NOMO-1 treated with DMSO at 0.1 percent for 48 hours (cell line): ENCODE data around the gene JMJD7.
A peak's percentile ranks its signal among the peaks of the same experiment; 100 is the strongest.

Experiments
- DNase-seq: peaks from one replicate; lab custom pipeline; 2025; ENCODE audit not compliant: unreplicated experiment; lab: John Stamatoyannopoulos, UW

The JMJD7 gene

GRCh38 chr15:41799488-41799805 lies 28.4 kb upstream of the JMJD7 start:
- no peak for DNase-seq

GRCh38 chr15:41801185-41801584 lies 26.7 kb upstream of the JMJD7 start:
- DNase-seq, result no peak

- DNase-seq, result no peak
Measured at GRCh38 chr15:41801850-41802455, 25.9 kb upstream of the JMJD7 start.

- no peak for DNase-seq
Measured at GRCh38 chr15:41804361-41804760, 23.5 kb upstream of the JMJD7 start.

GRCh38 chr15:41804916-41805666 lies 22.8 kb upstream of the JMJD7 start:
- no peak for DNase-seq

GRCh38 chr15:41805711-41806110 lies 22.2 kb upstream of the JMJD7 start:
- DNase-seq, result no peak

GRCh38 chr15:41806291-41807181 lies 21.4 kb upstream of the JMJD7 start:
- no peak for DNase-seq

GRCh38 chr15:41809121-41809520 lies 18.8 kb upstream of the JMJD7 start:
- no peak for DNase-seq

GRCh38 chr15:41809526-41810220 lies 18.2 kb upstream of the JMJD7 start:
- DNase-seq, result no peak

GRCh38 chr15:41810651-41811431 lies 17.1 kb upstream of the JMJD7 start:
- DNase-seq, result no peak

- peak; percentile 72 for DNase-seq
Measured at GRCh38 chr15:41811432-41812195, 16.3 kb upstream of the JMJD7 start.

- DNase-seq, result no peak
Measured at GRCh38 chr15:41812820-41813375, 15.0 kb upstream of the JMJD7 start.

- no peak for DNase-seq
Measured at GRCh38 chr15:41813426-41813825, 14.5 kb upstream of the JMJD7 start.

GRCh38 chr15:41814534-41814933 lies 13.4 kb upstream of the JMJD7 start:
- no peak for DNase-seq

GRCh38 chr15:41816788-41817187 lies 11.1 kb upstream of the JMJD7 start:
- DNase-seq, result no peak

GRCh38 chr15:41817327-41817726 lies 10.6 kb upstream of the JMJD7 start:
- DNase-seq, result no peak

GRCh38 chr15:41817781-41818180 lies 10.1 kb upstream of the JMJD7 start:
- no peak for DNase-seq

- no peak for DNase-seq
Measured at GRCh38 chr15:41819455-41820050, 8.3 kb upstream of the JMJD7 start.

GRCh38 chr15:41820791-41821423 lies 7.0 kb upstream of the JMJD7 start:
- no peak for DNase-seq
